Measurements from ENCODE around the gene KCNF1. TPM values are rescaled to one million over a fixed set of nuclear protein-coding genes. Genes with fewer than 3 reads are reported as not detected.

The KCNF1 gene
- total RNA-seq, 1 donor from 2014 or later, result 0.83 TPM

DNA sequence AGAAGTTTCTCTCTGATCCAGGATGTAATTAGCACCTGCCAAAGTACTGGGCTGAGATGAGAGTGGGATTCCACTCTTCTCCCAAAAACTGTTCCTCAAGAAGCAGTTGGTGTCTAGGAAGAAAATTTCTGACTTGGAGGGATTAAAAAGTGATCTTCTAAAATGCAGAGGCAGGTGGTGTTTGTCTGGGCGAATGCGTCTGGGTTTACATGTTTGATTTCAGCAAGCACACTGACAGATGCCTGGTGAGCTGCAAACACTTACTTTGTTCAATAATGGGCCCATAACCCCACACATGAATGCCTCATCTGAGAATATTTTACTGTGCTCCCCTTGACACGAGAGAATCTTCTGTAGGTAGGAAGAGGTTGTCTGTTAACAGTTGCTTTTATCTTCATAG is 24.3 kb upstream of the KCNF1 start:
- TF ChIP-seq, protein P1, sequence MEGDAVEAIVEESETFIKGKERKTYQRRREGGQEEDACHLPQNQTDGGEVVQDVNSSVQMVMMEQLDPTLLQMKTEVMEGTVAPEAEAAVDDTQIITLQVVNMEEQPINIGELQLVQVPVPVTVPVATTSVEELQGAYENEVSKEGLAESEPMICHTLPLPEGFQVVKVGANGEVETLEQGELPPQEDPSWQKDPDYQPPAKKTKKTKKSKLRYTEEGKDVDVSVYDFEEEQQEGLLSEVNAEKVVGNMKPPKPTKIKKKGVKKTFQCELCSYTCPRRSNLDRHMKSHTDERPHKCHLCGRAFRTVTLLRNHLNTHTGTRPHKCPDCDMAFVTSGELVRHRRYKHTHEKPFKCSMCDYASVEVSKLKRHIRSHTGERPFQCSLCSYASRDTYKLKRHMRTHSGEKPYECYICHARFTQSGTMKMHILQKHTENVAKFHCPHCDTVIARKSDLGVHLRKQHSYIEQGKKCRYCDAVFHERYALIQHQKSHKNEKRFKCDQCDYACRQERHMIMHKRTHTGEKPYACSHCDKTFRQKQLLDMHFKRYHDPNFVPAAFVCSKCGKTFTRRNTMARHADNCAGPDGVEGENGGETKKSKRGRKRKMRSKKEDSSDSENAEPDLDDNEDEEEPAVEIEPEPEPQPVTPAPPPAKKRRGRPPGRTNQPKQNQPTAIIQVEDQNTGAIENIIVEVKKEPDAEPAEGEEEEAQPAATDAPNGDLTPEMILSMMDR (IDR thresholded peaks at IDR 0.05; ENCODE audit: unreplicated experiment), result no peak
- peaks cover 30% of the 10 kb centered on the region for H3K27me3 Mint-ChIP-seq (ENCODE audit: low read depth)
- H3K27ac Mint-ChIP-seq, result no peak overlapping the region
- no peak for DNase-seq (ENCODE audit: low spot score in 2 of 2, unreplicated experiment in 2 of 2)
- H3K36me3 Mint-ChIP-seq, result no peaks in the 10 kb centered on the region
- H3K9me3 Mint-ChIP-seq, result no peaks in the 10 kb centered on the region
- no peak overlapping the region for H3K4me3 Mint-ChIP-seq
- H3K4me1 Mint-ChIP-seq, result peaks cover 19% of the 10 kb centered on the region

DNA sequence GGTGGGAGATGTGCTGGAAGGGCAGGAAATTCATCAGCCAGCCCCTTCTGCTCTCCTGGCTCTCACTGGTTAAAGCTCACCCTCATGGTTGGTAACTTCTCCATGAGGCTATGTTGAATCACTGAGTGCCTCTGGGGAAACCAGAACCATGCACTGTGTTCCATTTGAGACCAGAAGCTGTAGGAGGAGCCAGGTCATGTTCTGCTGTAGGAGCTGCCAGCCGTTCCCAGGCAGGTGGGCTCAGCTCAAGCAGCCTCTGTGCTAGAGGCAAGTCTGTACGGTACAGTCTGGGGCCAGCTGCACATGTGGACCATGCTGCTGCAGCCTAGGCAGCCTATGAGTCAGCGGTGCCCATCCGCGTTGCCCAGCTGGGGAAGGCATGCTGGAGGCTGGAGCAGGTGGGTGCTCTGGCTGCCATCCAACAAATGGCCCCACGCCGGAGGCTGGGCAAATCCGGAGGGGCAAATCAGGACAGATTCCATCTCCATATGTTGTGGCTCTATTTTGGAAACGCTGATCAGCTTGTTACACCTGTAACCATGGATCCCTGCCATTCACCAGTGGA is 22.0 kb upstream of the KCNF1 start:
- Mint-ChIP-seq H3K4me3 (no peak overlapping the region), H3K4me1 (peaks cover 9% of the 10 kb centered on the region), H3K27ac (no peak overlapping the region), H3K9me3 (no peaks in the 10 kb centered on the region), H3K36me3 (no peaks in the 10 kb centered on the region), H3K27me3 (ENCODE audit: low read depth) (peaks cover 50% of the 10 kb centered on the region)
- TF ChIP-seq, protein P1 (IDR thresholded peaks at IDR 0.05; ENCODE audit: unreplicated experiment), result no peak
- no peak for DNase-seq (ENCODE audit: low spot score in 2 of 2, unreplicated experiment in 2 of 2)

DNA sequence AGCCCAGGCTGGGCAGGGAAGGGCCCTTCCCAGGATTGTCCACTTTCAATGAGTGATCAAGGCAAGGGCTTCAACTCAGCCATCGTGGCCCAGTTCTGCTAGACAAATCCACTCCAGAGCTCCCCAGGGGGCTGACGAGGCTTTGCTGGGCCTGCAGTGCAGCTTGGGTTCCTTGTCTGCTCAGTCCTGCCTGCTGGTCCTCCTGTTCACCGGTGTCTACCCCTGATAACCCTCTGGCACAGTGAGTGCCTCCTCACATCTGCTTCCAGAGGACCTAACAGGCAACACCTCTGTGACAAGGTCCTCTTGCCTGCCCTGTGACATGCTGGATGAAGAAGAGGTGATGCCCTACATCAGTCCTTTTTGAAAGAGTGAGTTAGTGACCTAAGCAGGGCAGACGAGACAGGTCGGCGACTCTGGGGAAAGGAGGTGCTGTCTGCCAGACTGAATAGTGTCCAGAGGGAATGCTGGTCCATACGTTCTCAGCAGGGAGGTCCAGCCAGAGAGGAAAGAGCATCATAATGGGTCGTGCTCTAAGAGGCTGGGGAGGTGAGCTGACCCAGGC is 20.9 kb upstream of the KCNF1 start:
- no peak overlapping the region for H3K27ac Mint-ChIP-seq
- H3K4me1 Mint-ChIP-seq, result peaks cover 4% of the 10 kb centered on the region
- TF ChIP-seq, protein P1 (IDR thresholded peaks at IDR 0.05; ENCODE audit: unreplicated experiment), result no peak
- no peaks in the 10 kb centered on the region for H3K9me3 Mint-ChIP-seq
- no peak for DNase-seq (ENCODE audit: low spot score in 2 of 2, unreplicated experiment in 2 of 2)
- H3K27me3 Mint-ChIP-seq (ENCODE audit: low read depth), result peaks cover 56% of the 10 kb centered on the region
- no peaks in the 10 kb centered on the region for H3K36me3 Mint-ChIP-seq
- no peak overlapping the region for H3K4me3 Mint-ChIP-seq

DNA sequence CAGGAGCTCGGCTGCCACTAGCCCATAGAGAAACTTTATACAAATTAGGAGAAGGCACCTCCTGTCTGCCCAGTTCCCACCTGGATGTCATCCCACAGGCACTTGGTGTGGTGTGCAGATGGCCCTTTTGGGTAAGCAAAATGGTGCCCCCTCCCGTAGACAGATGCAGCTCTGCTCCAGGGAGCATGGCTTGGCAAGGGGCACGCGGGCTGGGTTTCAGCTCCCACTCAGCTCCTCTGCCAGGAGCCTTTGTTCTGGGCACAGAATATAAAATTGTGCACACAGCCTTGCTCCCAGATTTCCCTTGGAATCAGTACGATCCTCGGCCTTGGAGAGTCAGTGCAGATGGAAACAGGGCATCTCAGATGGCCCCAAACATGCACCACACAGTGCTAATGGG is 20.3 kb upstream of the KCNF1 start:
- Mint-ChIP-seq H3K4me1 (peaks cover 4% of the 10 kb centered on the region), H3K27me3 (ENCODE audit: low read depth) (peaks cover 56% of the 10 kb centered on the region), H3K36me3 (no peaks in the 10 kb centered on the region), H3K27ac (no peak overlapping the region), H3K9me3 (no peaks in the 10 kb centered on the region), H3K4me3 (no peak overlapping the region)
- TF ChIP-seq, protein P1 (IDR thresholded peaks at IDR 0.05; ENCODE audit: unreplicated experiment), result no peak
- no peak for DNase-seq (ENCODE audit: low spot score in 2 of 2, unreplicated experiment in 2 of 2)

DNA sequence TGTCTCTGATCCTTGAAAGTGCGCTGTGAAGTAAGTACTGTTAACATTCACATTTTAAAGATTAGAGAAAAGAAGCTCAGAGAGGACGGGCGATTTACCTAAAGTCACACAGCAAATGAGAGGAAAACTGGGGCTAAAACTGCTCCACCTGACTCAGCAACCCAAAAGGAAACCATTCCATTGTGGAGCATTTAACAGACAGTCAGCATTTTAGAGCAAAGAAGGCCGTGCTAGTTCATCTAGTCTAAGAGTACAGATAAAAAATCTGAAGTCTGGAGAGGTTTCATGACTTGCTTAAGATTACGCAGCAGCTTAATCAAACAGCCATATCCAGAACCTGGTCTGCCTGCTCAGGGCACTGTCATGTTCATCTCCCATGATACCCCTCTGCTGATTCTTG is 19.9 kb upstream of the KCNF1 start:
- Mint-ChIP-seq H3K36me3 (no peaks in the 10 kb centered on the region), H3K27me3 (ENCODE audit: low read depth) (peaks cover 56% of the 10 kb centered on the region), H3K4me3 (no peak overlapping the region), H3K9me3 (no peaks in the 10 kb centered on the region), H3K27ac (no peak overlapping the region), H3K4me1 (peaks cover 4% of the 10 kb centered on the region)
- TF ChIP-seq, protein P1 (IDR thresholded peaks at IDR 0.05; ENCODE audit: unreplicated experiment), result no peak
- no peak for DNase-seq (ENCODE audit: low spot score in 2 of 2, unreplicated experiment in 2 of 2)
